HCT116 (cell line): ENCODE results near the gene CACNA1G. TPM values are rescaled to one million over a fixed set of nuclear protein-coding genes. Genes with fewer than 3 reads are reported as not detected.

Experiments
- ATAC-seq: fragments of 200-7000 bp; cut with Tn5 transposase; 2 replicates; pipeline ENCODE4 v1.9.1; 2020; ENCODE audit warnings: mild to moderate bottlenecking, moderate library complexity
- BruUV-seq: library from RNA; stranded (reverse); fragments of 400-500 nt; replicated peaks from 2 replicates; lab custom pipeline; 2021; lab: Mats Ljungman, UMichigan
- CTCF ChIA-PET: fragments of 300-600 bp; sonication (Branson Sonifier 250); formaldehyde crosslinking; loops from one replicate; lab custom pipeline; 2021; ENCODE audit warnings: antibody characterized with exemption; lab: Charles Lee
- POLR2A ChIA-PET: fragments of 300-600, 350-600 bp; sonication (Branson Sonifier 250); formaldehyde crosslinking; loops from one replicate; lab custom pipeline; 2021; ENCODE audit warnings: antibody characterized with exemption; lab: Charles Lee
- RAD21 ChIA-PET, 2 experiments: fragments of 300-600 bp; sonication (Branson Sonifier 250); formaldehyde crosslinking; loops; one replicate each; lab custom pipeline; 2023; ENCODE audit warnings: low total read pairs in 2 of 2; ENCODE audit not compliant: uncharacterized antibody in 2 of 2, unreplicated experiment in 2 of 2, low non-redundant PET in 1 of 2; lab: Charles Lee
- DNase-seq: peaks from one replicate; pipeline ENCODE4 v3.0.0-alpha.2; 2010; ENCODE audit warnings: low read depth, low spot score
- H2AFZ ChIP-seq: fragments of 200-600 bp; shearing (Covaris generic), sonication (generic); 2 replicates; pipeline ENCODE4 v1.6.1; 2017; ENCODE audit warnings: low read depth, mixed run types, mixed read lengths, antibody characterized with exemption, low read length; ENCODE audit not compliant: poor library complexity, severe bottlenecking
- H3K27ac ChIP-seq: 2 replicates; pipeline ENCODE4 v1.5.1; 2012; ENCODE audit warnings: low read depth, low read length
- H3K27me3 ChIP-seq: fragments of 200-600 bp; sonication (generic); 2 replicates; pipeline ENCODE4 v1.6.1; 2016; ENCODE audit warnings: mixed run types, low read length, mixed read lengths; ENCODE audit not compliant: insufficient read depth
- H3K36me3 ChIP-seq, 2 experiments: fragments of 200-500 bp in 1 of 2; fragments of 200-600 bp in 1 of 2; sonication (Bioruptor generic) in 1 of 2; sonication (generic) in 1 of 2; 2 replicates each; pipeline versions ENCODE4 v1.5.1 to v1.6.1; 2014 to 2016; ENCODE audit warnings: low read length in 2 of 2, inconsistent platforms in 1 of 2, mixed read lengths in 1 of 2, mixed run types in 1 of 2; ENCODE audit not compliant: insufficient read depth in 2 of 2, control insufficient read depth in 1 of 2
- H3K4me1 ChIP-seq, 2 experiments: fragments of 200-600 bp in 1 of 2; sonication (generic) in 1 of 2; 2 replicates each; pipeline versions ENCODE4 v1.5.1 to v1.6.1; 2012 to 2017; ENCODE audit warnings: low read length in 2 of 2, inconsistent platforms in 1 of 2, mild to moderate bottlenecking in 1 of 2, mixed read lengths in 1 of 2, mixed run types in 1 of 2, moderate library complexity in 1 of 2; ENCODE audit not compliant: insufficient read depth in 2 of 2, control insufficient read depth in 1 of 2
- H3K4me2 ChIP-seq: fragments of 200-600 bp; sonication (generic); 2 replicates; pipeline ENCODE4 v1.6.1; 2017; ENCODE audit warnings: mixed run types, low read length, mixed read lengths
- H3K4me3 ChIP-seq, 2 experiments: fragments of 200-600 bp in 1 of 2; sonication (generic) in 1 of 2; replicated peaks in 1 of 2; 2 replicates each; pipeline ENCODE4 v1.5.1; 2011 to 2016; ENCODE audit warnings: low read length in 2 of 2, control low read depth in 1 of 2, low read depth in 1 of 2, mild to moderate bottlenecking in 1 of 2, mixed read lengths in 1 of 2, mixed run types in 1 of 2
- H3K79me2 ChIP-seq: fragments of 200-600 bp; sonication (generic); 2 replicates; pipeline ENCODE4 v1.6.1; 2017; ENCODE audit warnings: mild to moderate bottlenecking, mixed run types, low read length, moderate library complexity, mixed read lengths; ENCODE audit not compliant: insufficient read depth
- H3K9ac ChIP-seq: fragments of 200-600 bp; sonication (generic); 2 replicates; pipeline ENCODE4 v1.6.1; 2016; ENCODE audit warnings: low read length, mixed read lengths
- H3K9me2 ChIP-seq: fragments of 200-600 bp; sonication (generic), shearing (Covaris generic); 2 replicates; pipeline ENCODE4 v1.6.1; 2017; ENCODE audit warnings: mixed run types, mild to moderate bottlenecking, moderate library complexity; ENCODE audit not compliant: insufficient read depth
- H3K9me3 ChIP-seq, 2 experiments: fragments of 200-500 bp in 1 of 2; fragments of 200-600 bp in 1 of 2; sonication (Bioruptor generic) in 1 of 2; sonication (generic) in 1 of 2; 2 replicates each; pipeline ENCODE4 v1.6.1; 2014 to 2017; ENCODE audit warnings: low read length in 2 of 2, mixed read lengths in 2 of 2, inconsistent platforms in 1 of 2, low read depth in 1 of 2, mild to moderate bottlenecking in 1 of 2, mixed run types in 1 of 2, moderate library complexity in 1 of 2; ENCODE audit not compliant: control insufficient read depth in 1 of 2, insufficient read depth in 1 of 2
- H4K20me1 ChIP-seq: fragments of 200-600 bp; sonication (generic), shearing (Covaris generic); 2 replicates; pipeline ENCODE4 v1.6.1; 2017; ENCODE audit warnings: mixed run types, mild to moderate bottlenecking, moderate library complexity; ENCODE audit not compliant: insufficient read depth
- CBX3 ChIP-seq: IDR thresholded peaks from 2 replicates; pipeline ENCODE4 v1.6.1; 2012; ENCODE audit warnings: low read depth
- CEBPB ChIP-seq: IDR thresholded peaks from 2 replicates; pipeline ENCODE4 v1.6.1; 2012; ENCODE audit warnings: low read depth
- CTCF ChIP-seq, 3 experiments: fragments of 200-600 bp in 1 of 3; sonication (generic) in 1 of 3; IDR thresholded peaks in 2 of 3; conservative IDR thresholded peaks in 1 of 3; 2 replicates each; pipeline ENCODE4 v1.5.1; 2012 to 2017; ENCODE audit warnings: low read depth in 2 of 3, low read length in 2 of 3, antibody characterized with exemption in 1 of 3, borderline replicate concordance in 1 of 3, control low read depth in 1 of 3, mild to moderate bottlenecking in 1 of 3, mixed read lengths in 1 of 3, mixed run types in 1 of 3, moderate library complexity in 1 of 3; ENCODE audit not compliant: insufficient read depth in 1 of 3
- EZH2 ChIP-seq: fragments of 200-600 bp; sonication (generic); IDR thresholded peaks from 2 replicates; pipeline ENCODE4 v1.6.1; 2017; ENCODE audit warnings: antibody characterized with exemption, mixed run types
- JUND ChIP-seq: IDR thresholded peaks from 2 replicates; pipeline ENCODE4 v1.6.1; 2012
- MAX ChIP-seq: IDR thresholded peaks from 2 replicates; pipeline ENCODE4 v1.6.1; 2012
- POLR2AphosphoS5 ChIP-seq: IDR thresholded peaks from 2 replicates; pipeline ENCODE4 v1.6.1; 2011; ENCODE audit warnings: mild to moderate bottlenecking, low read depth, low read length, moderate library complexity
- REST ChIP-seq: IDR thresholded peaks from 2 replicates; pipeline ENCODE4 v1.6.1; 2012; ENCODE audit warnings: low read depth
- SP1 ChIP-seq: IDR thresholded peaks from 2 replicates; pipeline ENCODE4 v1.6.1; 2012; ENCODE audit warnings: low read depth
- SRF ChIP-seq: IDR thresholded peaks from 2 replicates; pipeline ENCODE4 v1.6.1; 2012; ENCODE audit warnings: low read depth
- TCF7L2 ChIP-seq: IDR thresholded peaks from 2 replicates; pipeline ENCODE4 v1.7.0; 2011; ENCODE audit warnings: borderline replicate concordance, inconsistent platforms; ENCODE audit not compliant: insufficient read depth, insufficient read length; ENCODE audit errors: extremely low read depth
- YY1 ChIP-seq: IDR thresholded peaks from 2 replicates; pipeline ENCODE4 v1.6.1; 2011; ENCODE audit warnings: low read length, low read depth, moderate library complexity, mild to moderate bottlenecking; ENCODE audit not compliant: insufficient replicate concordance; ENCODE audit errors: extremely low read depth
- ZBTB33 ChIP-seq: IDR thresholded peaks from 2 replicates; pipeline ENCODE4 v1.6.1; 2011; ENCODE audit warnings: mild to moderate bottlenecking, low read length, moderate library complexity; ENCODE audit not compliant: insufficient replicate concordance; ENCODE audit errors: extremely low read depth
- ZNF274 ChIP-seq: fragments of 200-500 bp; sonication (Bioruptor generic); IDR thresholded peaks from 2 replicates; pipeline ENCODE4 v1.6.1; 2014; ENCODE audit warnings: mild to moderate bottlenecking, low read depth, low read length, inconsistent platforms
- intact Hi-C: fragments of 100-400 bp; cut with micrococcal nuclease; formaldehyde crosslinking; loops from 2 replicates; pipeline ENCODE4 v1.10.0; 2022
- total RNA-seq: library from RNA; stranded (reverse); gene quantifications from one replicate; pipeline ENCODE4 v1.2.1, GENCODE V29; 2021; ENCODE audit not compliant: unreplicated experiment

The CACNA1G gene
- total RNA-seq, 1 experiment from 2014 or later, result 3.4 TPM

- intact Hi-C loops, result loop anchor here (1.0 to 10.0 kb wide), 4 partner anchors 51 to 234 kb away; partner anchors contain the start of gene TOB1
- Histone ChIP-seq H4K20me1 (no peaks in the 10 kb centered on the region), H3K79me2 (peaks cover 8% of the 10 kb centered on the region; the same call in 1 of the 2 replicates), H3K4me2 (peak overlapping the region; percentile 24), H3K4me3 (no peak overlapping the region), H3K27ac (no peak overlapping the region), H2AFZ (no peak overlapping the region), H3K9me2 (no peaks in the 10 kb centered on the region), H3K36me3 (no peaks in the 10 kb centered on the region), H3K4me1 (peaks cover 27 to 72% of the 10 kb centered on the region in 2 experiments), H3K9me3 (no peaks in the 10 kb centered on the region), H3K9ac (no peak overlapping the region), H3K27me3 (no peaks in the 10 kb centered on the region)
- ATAC-seq, result peak; percentile 79
- ChIA-PET CTCF (interaction anchor here (0.6 to 5.2 kb wide), 31 partner anchors 8 to 151 kb away, joined by 3 to 107 read pairs (median 4); no protein-coding TSS in a partner anchor), POLR2A (interaction anchor here (0.5 to 4.4 kb wide), 8 partner anchors 9 to 153 kb away, joined by 3 to 25 read pairs (median 4); partner anchors contain the start of gene LUC7L3), RAD21 (interaction anchor here (0.5 to 1.8 kb wide), 20 partner anchors 8 to 152 kb away, joined by 3 to 10 read pairs (median 5); partner anchors contain the start of genes RSAD1 (in 1 of the 2) and SPATA20 (in 1 of the 2))
- peak; percentile 59 for DNase-seq
- BruUV-seq, result no TSS peak
- TF ChIP-seq MAX (no peak), TCF7L2 (no peak), POLR2AphosphoS5 (0 out of 2 replicates have a peak, but pooled peaks have one; percentile 27), JUND (no peak), REST (no peak), CBX3 (no peak), SRF (no peak), CEBPB (no peak), YY1 (peak; percentile 83), ZNF274 (no peak), ZBTB33 (no peak), SP1 (no peak), EZH2 (no peak), CTCF (IDR thresholded peaks at IDR 0.05 in 2 of 3, conservative IDR thresholded peaks at IDR 0.05 in 1 of 3; ENCODE audit: borderline replicate concordance in 1 of 3, insufficient read depth in 1 of 3, low read depth in 2 of 3, low read length in 2 of 3) (peak in 2 of 3 experiments; percentile 100; a peak in 4 of 6 replicates)
Measured at GRCh38 chr17:50630524-50631194, 70.1 kb downstream of the CACNA1G start.
